GM12878 (cell line): ENCODE results near the gene INSRR. TPM values are rescaled to one million over a fixed set of nuclear protein-coding genes. Genes with fewer than 3 reads are reported as not detected.

ENCODE experiments used
- ATAC-seq: fragments of 200-7000 bp; cut with Tn5 transposase; 3 replicates; pipeline ENCODE4 v1.9.1; 2020; ENCODE audit warnings: mild to moderate bottlenecking, moderate library complexity
- BruUV-seq: library from RNA; stranded (reverse); fragments of 400-500 nt; replicated peaks from 2 replicates; lab custom pipeline; 2021; lab: Mats Ljungman, UMichigan
- CTCF ChIA-PET: fragments of 300-600 bp; sonication (Branson Sonifier 250); formaldehyde crosslinking; extraction: SDS; loops from one replicate; lab custom pipeline; 2021; ENCODE audit warnings: inconsistent platforms; lab: Yijun Ruan, JAX
- POLR2A ChIA-PET: fragments of 350-600 bp; formaldehyde crosslinking; extraction: SDS; loops from one replicate; lab custom pipeline; 2021; ENCODE audit warnings: inconsistent platforms; lab: Charles Lee
- RAD21 ChIA-PET: fragments of 300-600 bp; sonication (Branson Sonifier 250); formaldehyde crosslinking; loops from one replicate; lab custom pipeline; 2023; ENCODE audit warnings: antibody characterized with exemption; ENCODE audit not compliant: unreplicated experiment; lab: Charles Lee
- SMC1A ChIA-PET: fragments of 300-600 bp; sonication (Branson Sonifier 250); formaldehyde crosslinking; loops from one replicate; lab custom pipeline; 2023; ENCODE audit not compliant: unreplicated experiment, uncharacterized antibody; lab: Charles Lee
- DNase-seq: peaks from one replicate; pipeline ENCODE4 v3.0.0-alpha.2; 2011; ENCODE audit warnings: low read depth, low spot score
- FAIRE-seq: peaks from 3 replicates; lab custom pipeline; 2011; peaks lifted over from hg19 to GRCh38; lab: Jason Lieb, UNC
- H2AFZ ChIP-seq: 2 replicates; pipeline ENCODE4 v1.6.0; 2011; ENCODE audit warnings: low read depth, low read length, control low read depth; ENCODE audit not compliant: control insufficient read depth
- H3K27ac ChIP-seq: 2 replicates; pipeline ENCODE4 v1.5.1; 2011; ENCODE audit warnings: control low read depth; ENCODE audit not compliant: control insufficient read depth, insufficient read depth
- H3K27me3 ChIP-seq, 2 experiments: replicated peaks in 1 of 2; 2 replicates each; pipeline versions ENCODE4 v1.6.0 to v1.6.1; 2011; ENCODE audit warnings: low read length in 1 of 2; ENCODE audit not compliant: control insufficient read depth in 2 of 2, insufficient read depth in 2 of 2
- H3K36me3 ChIP-seq, 2 experiments: 2 replicates each; pipeline ENCODE4 v1.5.1; 2011; ENCODE audit warnings: low read length in 1 of 2; ENCODE audit not compliant: control insufficient read depth in 2 of 2, insufficient read depth in 2 of 2
- H3K4me1 ChIP-seq: 2 replicates; pipeline ENCODE4 v1.6.1; 2011; ENCODE audit warnings: mild to moderate bottlenecking, low read length, moderate library complexity, mixed read lengths; ENCODE audit not compliant: control insufficient read depth, insufficient read depth
- H3K4me2 ChIP-seq: 2 replicates; pipeline ENCODE4 v1.6.0; 2011; ENCODE audit warnings: control low read depth; ENCODE audit not compliant: control insufficient read depth, insufficient read depth
- H3K4me3 ChIP-seq: fragments of 200-600 bp; sonication (generic); 2 replicates; pipeline ENCODE4 v1.5.1; 2016
- H3K79me2 ChIP-seq: 2 replicates; pipeline ENCODE4 v1.6.0; 2011; ENCODE audit warnings: low read length; ENCODE audit not compliant: control insufficient read depth, insufficient read depth
- H3K9ac ChIP-seq: 2 replicates; pipeline ENCODE4 v1.8.0; 2011; ENCODE audit warnings: low read length, control low read depth, mixed read lengths; ENCODE audit not compliant: control insufficient read depth, insufficient read depth
- H3K9me3 ChIP-seq: replicated peaks from 3 replicates; pipeline ENCODE4 v1.5.1; 2011; ENCODE audit warnings: mild to moderate bottlenecking, low read length; ENCODE audit not compliant: control insufficient read depth, insufficient read depth
- H4K20me1 ChIP-seq: 2 replicates; pipeline ENCODE4 v1.6.0; 2011; ENCODE audit not compliant: control insufficient read depth, insufficient read depth
- MXI1 ChIP-seq: fragments of 150-350 bp; IDR thresholded peaks from 2 replicates; pipeline ENCODE4 v1.6.1; 2011; ENCODE audit warnings: low read depth, mild to moderate bottlenecking, inconsistent platforms, low read length, improper control_type of control experiment
- RFX5 ChIP-seq: IDR thresholded peaks from 2 replicates; pipeline ENCODE4 v1.6.1; 2011; ENCODE audit warnings: low read depth, low read length, improper control_type of control experiment
- SP1 ChIP-seq: IDR thresholded peaks from one replicate; pipeline ENCODE4 v1.6.1; 2011; ENCODE audit warnings: low read depth, low read length
- WGBS: methylation state at CpG from one replicate; pipeline ENCODE4 v1.1.6; 2016; ENCODE audit warnings: low lambda C conversion rate; ENCODE audit not compliant: insufficient replicate concordance, insufficient coverage; ENCODE audit errors: missing lambda C conversion rate; 5-methylcytosine and 5-hydroxymethylcytosine counted together
- in situ Hi-C: fragments of 300-500 bp; cut with MboI; formaldehyde crosslinking; loops from 9 replicates; pipeline ENCODE4 v1.14.3; 2018; ENCODE audit warnings: mixed read lengths
- intact Hi-C: fragments of 100-400 bp; cut with micrococcal nuclease; formaldehyde crosslinking; loops from one replicate; pipeline ENCODE4 v1.14.2; 2022; ENCODE audit not compliant: unreplicated experiment
- polyA plus RNA-seq, 11 experiments: library from polyadenylated mRNA; depleted of rRNA in 4 of 11; unstranded in 6 of 11; stranded (reverse) in 5 of 11; fragments of >200 nt; fragmentation: Nextera tagmentation in 4 of 11; fragmentation: Illumina TruSeq in 1 of 11; extraction: Ambion mirVana in 4 of 11; extraction: Trizol in 1 of 11; gene quantifications; 1 replicate in 1 of 11; 2 replicates in 10 of 11; pipeline versions ENCODE4 v1.2.1 to v1.2.3, GENCODE V29; 2011 to 2016; ENCODE audit warnings: inconsistent platforms in 2 of 11, missing spikeins in 2 of 11, low read depth in 1 of 11
- total RNA-seq, 4 experiments: library from RNA; depleted of rRNA in 3 of 4; stranded (reverse); fragments of >200 nt in 3 of 4; fragmentation: Illumina TruSeq in 1 of 4; extraction: Trizol in 1 of 4; gene quantifications; 2 replicates each; pipeline versions ENCODE4 v1.2.1 to v1.2.3, GENCODE V29; 2013 to 2021
- TF ChIP-seq, protein P1 (sequence below): IDR thresholded peaks from 2 replicates; pipeline ENCODE4 v1.6.1; 2012; ENCODE audit warnings: improper control_type of control experiment, low read depth, low read length; ENCODE audit not compliant: insufficient replicate concordance
- TF ChIP-seq, protein P2 (sequence below): IDR thresholded peaks from 2 replicates; pipeline ENCODE4 v1.6.1; 2012; ENCODE audit warnings: low read depth, low read length, improper control_type of control experiment

The INSRR gene
- total and polyA plus RNA-seq, 10 of the 15 experiments (the other 5 are each of a cell fraction or from before 2014, with no cell fraction given), result 0.01 TPM; not detected in 9

DNA sequence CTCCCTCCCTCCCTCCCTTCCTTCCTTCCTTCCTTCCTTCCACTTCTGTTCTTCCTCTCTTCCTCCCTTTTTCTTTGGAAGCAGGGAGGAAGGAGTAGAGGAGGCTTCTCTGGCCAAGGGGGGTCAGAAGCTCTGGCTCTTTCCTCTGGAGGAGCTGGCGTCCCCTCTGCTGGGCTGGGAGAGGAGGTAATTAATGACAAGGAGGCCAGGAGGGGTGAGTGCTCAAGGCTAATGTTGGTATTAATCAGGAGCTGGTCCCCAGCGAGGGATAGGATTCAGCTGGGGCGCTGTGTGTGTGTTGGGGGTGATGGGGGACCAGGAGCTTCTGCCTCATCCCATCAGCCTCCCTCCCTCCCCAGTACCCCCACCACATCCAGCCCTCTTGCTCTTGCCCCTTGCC, 28.4 kb upstream of the INSRR start (continued):
- TF ChIP-seq, protein P1, sequence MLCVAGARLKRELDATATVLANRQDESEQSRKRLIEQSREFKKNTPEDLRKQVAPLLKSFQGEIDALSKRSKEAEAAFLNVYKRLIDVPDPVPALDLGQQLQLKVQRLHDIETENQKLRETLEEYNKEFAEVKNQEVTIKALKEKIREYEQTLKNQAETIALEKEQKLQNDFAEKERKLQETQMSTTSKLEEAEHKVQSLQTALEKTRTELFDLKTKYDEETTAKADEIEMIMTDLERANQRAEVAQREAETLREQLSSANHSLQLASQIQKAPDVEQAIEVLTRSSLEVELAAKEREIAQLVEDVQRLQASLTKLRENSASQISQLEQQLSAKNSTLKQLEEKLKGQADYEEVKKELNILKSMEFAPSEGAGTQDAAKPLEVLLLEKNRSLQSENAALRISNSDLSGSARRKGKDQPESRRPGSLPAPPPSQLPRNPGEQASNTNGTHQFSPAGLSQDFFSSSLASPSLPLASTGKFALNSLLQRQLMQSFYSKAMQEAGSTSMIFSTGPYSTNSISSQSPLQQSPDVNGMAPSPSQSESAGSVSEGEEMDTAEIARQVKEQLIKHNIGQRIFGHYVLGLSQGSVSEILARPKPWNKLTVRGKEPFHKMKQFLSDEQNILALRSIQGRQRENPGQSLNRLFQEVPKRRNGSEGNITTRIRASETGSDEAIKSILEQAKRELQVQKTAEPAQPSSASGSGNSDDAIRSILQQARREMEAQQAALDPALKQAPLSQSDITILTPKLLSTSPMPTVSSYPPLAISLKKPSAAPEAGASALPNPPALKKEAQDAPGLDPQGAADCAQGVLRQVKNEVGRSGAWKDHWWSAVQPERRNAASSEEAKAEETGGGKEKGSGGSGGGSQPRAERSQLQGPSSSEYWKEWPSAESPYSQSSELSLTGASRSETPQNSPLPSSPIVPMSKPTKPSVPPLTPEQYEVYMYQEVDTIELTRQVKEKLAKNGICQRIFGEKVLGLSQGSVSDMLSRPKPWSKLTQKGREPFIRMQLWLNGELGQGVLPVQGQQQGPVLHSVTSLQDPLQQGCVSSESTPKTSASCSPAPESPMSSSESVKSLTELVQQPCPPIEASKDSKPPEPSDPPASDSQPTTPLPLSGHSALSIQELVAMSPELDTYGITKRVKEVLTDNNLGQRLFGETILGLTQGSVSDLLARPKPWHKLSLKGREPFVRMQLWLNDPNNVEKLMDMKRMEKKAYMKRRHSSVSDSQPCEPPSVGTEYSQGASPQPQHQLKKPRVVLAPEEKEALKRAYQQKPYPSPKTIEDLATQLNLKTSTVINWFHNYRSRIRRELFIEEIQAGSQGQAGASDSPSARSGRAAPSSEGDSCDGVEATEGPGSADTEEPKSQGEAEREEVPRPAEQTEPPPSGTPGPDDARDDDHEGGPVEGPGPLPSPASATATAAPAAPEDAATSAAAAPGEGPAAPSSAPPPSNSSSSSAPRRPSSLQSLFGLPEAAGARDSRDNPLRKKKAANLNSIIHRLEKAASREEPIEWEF, result no peak

DNA sequence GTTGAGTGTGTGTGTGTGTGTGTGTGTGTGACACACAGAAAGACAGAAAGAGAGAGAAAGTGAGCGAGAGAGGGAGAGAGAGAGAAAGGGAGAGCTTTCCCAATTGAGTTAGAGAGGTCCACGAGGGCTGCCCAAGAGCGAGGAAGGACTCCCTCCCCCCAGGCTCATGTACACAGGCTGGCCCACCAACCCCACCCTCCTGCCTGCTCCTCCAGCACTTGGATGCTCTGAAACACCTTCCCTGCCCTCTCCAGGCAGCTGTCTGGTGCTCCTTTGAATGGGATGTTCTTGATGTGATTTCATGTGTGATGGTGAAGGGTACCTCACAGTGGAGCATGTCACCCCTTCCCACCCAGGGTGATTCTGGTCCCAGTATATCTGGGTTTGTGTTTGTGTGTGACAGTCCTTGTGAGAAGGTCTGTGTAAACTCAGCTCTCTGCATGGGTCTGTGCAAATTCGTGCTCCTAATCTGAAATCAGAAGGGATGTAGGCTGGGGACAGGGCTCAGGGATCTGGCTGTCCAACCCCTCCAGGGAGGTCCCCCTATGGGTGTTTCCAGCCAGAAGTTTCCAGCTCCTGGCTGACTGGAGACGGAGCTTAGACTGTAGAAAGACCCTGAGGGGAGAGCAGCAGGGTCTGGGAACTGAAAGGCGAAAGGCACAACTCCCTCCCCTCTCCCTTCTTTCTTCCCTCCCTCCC, 27.8 kb upstream of the INSRR start:
- ATAC-seq, result no peak
- H3K27me3 ChIP-seq, result peaks cover 0 to 4% of the 10 kb centered on the region in 2 experiments; a peak in 3 of 4 replicates
- FAIRE-seq, result no peak
- H3K4me3 ChIP-seq, result no peak overlapping the region
- ChIA-PET CTCF (interaction anchor here (0.6 to 2.0 kb wide), 5 partner anchors 27 to 220 kb away, joined by 3 to 9 read pairs (median 3); partner anchors contain the start of gene NTRK1), POLR2A (no interaction called here), RAD21 (interaction anchor here (0.6 to 7.1 kb wide), 4 partner anchors 48 to 166 kb away, joined by 3 to 42 read pairs (median 6); no protein-coding TSS in a partner anchor), SMC1A (interaction anchor here (0.7 to 1.2 kb wide), 3 partner anchors 76 to 160 kb away, joined by 3 to 5 read pairs (median 4); no protein-coding TSS in a partner anchor)
- no peak overlapping the region for H3K27ac ChIP-seq
- no peaks in the 10 kb centered on the region for H3K9me3 ChIP-seq
- no peak overlapping the region for H2AFZ ChIP-seq
- no peak overlapping the region for H3K9ac ChIP-seq
- H3K4me1 ChIP-seq, result no peaks in the 10 kb centered on the region
- no peak for TF ChIP-seq SP1
- TF ChIP-seq, protein P2, sequence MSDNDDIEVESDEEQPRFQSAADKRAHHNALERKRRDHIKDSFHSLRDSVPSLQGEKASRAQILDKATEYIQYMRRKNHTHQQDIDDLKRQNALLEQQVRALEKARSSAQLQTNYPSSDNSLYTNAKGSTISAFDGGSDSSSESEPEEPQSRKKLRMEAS, result no peak
- TF ChIP-seq RFX5, result no peak
- no peak for TF ChIP-seq MXI1
- no peaks in the 10 kb centered on the region for H4K20me1 ChIP-seq
- in situ Hi-C loops (no loop called here), intact Hi-C loops (no loop called here)
- DNase-seq, result no peak
- no TSS peak for BruUV-seq
- H3K36me3 ChIP-seq, result no peaks in the 10 kb centered on the region
- no peak overlapping the region for H3K4me2 ChIP-seq
- H3K79me2 ChIP-seq, result no peaks in the 10 kb centered on the region
- WGBS, result 20% methylated on average over 6 of the region's 6 CpGs
